Astrocyte of the hippocampus (primary cell): ENCODE measurements around the gene SELP.

ENCODE experiments used
- DNase-seq: peaks from one replicate; pipeline ENCODE4 v3.0.0; 2011; ENCODE audit warnings: low read depth, low spot score

SELP gene

DNA sequence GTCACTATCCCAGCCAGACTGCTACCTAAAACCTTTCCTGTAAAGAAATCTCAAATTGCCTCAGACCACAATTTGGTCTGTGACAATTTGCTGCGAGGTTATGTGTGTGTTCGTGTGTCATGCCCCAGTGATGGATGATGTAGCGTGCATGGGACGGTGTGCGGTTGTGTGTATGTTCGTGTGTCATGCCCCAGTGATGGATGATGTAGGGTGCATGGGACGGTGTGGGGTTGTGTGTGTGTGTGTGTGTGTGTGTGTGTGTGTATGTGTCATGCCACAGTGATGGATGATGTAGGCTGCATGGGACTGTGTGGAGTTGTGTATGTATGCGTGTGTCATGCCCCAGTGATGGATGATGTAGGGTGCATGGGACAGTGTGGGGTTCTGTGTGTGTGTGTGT, 9.4 kb downstream of the SELP start:
- no peak for DNase-seq

DNA sequence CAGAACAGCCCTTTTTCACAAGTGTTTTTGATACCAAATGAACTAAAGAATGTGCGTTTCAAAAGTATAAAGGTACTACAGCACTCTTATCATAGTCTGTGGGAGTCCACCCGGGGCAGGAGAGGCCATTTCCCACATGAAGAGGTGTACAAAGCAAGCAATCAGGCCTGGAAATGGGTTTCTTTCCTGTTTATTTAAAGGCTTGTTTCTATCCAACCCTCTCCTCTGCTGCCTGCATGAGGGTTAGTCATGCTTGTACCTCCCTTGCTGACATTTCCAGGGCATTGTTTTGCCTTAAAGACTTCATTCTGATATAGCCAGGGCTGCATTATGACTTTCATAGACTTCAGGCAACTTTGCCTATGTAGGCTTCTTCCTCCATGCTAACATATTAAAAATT, 11.6 kb downstream of the SELP start:
- no peak for DNase-seq

DNA sequence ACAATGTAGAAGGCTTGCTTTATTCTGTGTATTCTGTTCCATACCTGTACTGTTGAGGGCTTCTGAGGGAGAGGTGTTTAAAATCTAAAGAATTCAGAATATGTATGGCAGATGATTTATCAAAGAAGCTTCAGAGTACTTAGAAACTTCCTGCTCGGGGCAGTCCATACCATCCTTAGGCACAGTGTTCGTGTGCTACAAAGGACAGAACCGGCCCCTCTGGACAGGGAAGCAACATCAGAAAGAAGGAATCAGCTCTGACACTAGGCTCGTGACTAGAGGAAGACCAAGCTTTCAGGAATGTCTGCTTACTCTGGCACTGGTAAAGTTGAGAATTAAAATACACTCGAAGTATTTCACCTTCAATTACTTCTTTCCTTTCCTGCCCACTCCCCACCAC, 14.1 kb downstream of the SELP start:
- no peak for DNase-seq

DNA sequence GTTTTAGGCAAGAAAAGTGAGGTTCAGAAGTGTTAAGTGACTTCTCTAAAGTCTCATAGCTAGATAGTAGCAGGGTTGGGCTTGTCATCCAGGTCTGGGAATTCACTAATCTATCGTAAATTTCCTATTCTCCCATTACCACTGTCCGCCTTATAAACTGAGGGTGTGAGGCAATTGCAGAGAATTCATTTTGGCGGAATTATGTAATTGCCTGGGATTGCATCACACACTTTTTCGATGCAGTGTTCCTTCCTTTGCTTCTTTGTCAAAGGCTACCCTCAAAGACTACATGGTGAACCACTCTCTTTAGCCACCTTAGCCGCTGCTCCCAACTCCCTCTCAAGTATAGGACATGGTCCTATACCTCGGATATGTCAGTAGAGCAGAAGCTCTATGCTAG, 19.1 kb downstream of the SELP start:
- no peak for DNase-seq

DNA sequence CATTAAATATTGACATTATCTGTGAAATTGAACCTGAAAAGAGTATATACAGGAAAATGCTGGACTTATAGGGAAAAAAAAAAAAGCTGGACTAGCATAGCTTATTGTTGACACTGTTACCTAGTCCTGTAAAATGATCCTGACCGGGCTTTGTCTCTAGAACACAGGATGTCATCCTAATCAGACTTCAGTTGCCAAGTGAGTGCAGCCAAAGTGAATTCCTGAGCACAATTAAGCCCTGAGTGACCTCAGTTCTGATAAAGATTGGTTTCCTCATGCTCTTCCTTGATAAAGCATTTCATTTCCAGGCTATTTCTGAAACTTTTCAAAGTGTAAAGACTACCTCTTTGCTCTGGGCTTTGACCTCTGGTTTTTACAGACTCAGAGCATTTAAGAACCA, 19.8 kb downstream of the SELP start:
- peak; percentile 7 for DNase-seq

DNA sequence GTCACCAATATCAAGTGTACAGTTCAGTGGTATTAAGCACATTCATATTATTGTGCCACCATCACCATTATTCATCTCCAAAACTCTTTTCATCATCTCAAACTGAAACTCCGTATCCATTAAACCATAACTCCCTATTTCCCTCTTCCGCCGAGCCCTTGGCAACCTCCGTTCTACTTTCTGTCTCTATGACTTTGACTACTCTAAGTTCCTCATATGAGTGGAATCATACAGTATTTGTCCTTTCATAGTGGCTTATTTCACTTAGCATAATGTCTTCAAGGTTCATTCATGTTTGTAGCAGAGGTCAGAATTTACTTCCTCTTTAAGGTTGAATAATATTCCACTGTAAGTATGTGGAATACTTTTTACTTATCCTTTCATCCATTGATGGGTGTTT, 21.7 kb downstream of the SELP start:
- no peak for DNase-seq

DNA sequence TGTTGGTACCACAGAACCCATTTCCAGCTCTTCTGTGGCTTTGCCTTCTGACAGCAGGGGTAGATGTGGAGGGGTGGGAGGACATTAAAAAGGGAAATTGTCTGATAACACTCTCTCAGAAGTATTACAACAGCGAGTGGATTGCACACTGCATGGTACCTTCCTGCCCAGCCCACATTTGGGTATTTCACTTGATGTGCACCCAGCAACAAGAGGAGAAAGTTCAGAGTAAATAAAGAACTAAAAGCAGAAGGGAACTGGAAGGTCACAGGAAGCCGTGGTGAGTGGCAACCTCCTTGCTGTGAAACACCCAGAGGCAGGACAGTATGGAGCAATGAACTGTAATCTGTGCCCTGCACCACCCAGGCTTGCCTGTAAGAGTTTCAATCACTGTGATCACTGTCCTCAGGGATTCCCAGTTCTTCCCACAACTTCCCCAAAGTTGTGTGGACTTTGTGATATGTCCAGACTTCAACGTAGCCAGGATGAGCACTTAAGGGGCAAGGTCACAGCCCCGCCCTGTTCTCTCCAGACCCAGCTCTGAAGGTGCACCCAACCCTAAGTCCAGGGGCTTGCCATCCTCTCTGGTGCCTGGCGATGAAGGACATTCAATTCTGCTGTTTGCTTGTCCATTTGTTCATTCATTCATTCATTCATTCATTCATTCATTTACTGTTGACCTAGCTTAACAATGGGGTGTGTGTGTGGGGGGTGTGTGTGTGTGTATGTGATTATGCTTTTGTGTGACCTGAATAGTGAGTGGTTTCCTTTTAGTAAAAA, 25.0 kb downstream of the SELP start:
- DNase-seq = no peak

DNA sequence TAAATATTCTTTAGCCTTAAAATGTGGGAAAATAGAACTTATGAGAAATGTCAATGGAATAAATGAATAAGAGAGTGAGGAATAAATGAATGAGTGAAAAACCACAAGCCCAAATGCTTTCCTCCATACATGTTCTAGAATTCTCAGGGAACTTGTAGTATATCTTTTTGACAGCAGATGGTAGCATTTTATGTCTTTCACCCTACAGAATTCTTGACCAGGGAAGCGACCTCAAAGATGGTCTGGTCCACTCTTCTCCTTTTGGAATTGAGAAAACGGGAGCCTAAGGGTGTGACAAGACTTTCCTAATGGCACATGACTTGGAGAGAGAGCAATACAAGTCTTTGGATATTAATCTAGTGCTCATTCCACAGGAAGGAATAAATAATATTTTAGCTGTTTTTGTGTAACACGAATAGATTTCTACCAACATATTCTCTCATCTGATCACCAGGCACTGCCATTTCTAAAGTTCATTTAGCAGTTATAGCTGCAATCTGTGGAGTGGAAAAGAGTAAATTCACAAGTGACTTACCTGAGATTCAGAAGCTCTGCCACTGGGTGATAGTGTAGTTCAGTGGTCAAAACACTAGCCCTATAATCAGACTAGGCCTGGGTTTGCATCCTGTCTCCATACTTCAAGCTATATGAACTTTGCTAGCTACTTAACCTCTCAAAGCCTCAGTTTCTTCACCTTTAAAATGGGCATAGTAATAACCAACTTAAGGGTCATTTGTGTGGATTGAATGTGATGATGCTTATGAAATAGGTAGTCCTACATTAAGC, 28.6 kb downstream of the SELP start:
- peak; percentile 57 for DNase-seq

DNA sequence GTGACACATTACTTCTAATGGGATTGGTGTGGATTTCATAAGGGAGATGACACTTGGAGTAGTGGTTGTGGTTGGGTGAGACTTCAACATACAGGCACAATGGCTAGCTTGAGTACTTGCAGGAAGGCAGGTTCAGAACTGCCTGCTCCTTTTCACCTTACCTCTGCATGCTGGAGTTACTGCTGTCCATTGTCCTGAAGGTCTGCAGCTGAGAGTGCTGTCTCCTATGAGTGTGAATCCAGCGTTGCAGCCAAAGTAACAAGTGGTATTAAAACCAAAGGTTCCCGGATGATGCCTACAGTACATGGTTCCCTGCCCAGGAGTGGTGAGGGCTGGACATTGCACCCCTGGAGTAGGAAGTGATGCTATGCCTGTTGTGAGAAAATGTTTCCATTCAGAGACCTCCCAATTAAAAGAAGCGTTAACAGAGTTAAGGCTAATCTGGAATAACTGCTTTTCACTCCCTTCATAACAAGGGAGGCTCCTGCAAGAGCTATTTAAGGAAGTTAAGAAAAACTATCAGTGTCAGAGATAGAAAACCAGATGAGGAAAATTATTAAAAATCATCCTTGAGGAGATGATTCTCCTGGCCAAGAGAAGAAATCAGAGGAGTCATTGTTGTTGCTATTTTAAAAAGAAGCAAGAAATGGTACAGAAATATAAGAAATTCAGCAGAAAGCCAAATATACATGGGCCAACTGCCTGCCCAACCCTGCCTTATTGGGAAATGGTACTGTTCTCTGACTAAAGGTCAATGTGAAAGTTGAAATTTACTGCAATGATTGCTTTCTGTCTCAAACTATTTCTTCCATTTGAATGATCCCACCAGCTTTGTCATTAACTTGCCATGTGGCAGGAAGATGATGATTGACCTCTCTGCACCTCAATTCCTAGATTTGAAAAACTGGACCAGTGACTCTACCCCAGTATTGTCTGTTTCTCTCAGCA, 33.9 kb downstream of the SELP start:
- DNase-seq = peak; percentile 75

DNA sequence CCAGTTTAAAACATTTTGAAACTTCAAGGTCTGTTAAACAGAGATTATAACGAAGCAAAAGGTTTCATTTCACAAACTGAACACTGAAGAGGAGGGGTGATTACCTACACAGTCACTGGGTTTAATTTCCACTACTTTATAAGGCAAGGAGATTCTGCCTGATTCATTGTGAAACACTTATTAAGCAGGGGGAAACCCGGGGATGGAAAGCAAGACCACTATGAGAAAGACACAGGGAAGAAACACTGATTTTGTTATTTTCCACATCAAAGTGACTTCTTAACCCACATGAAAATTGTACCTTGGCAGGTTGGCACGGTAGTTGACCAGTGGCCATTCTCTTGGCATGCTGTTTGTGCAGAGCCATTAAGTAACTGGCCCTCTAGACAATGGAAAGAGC, 35.5 kb downstream of the SELP start:
- no peak for DNase-seq

DNA sequence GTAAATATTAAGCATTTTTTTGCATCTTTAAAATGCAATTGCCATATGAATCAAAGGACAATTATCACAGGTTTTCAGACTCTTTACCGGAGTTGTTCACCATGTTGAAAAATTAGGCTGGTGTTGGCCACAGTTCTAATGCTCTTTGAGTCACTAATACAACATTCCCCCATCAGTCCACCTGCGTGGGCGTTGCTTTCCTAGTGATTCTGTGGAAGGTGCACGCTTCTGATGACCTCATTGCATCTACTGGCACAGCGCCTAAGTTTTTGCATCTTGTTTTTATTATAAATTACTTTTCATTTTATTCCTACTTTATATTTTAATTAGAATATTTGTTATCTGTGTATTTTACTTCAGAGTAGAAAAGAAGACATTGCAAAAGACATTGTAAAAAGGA, 39.0 kb downstream of the SELP start:
- DNase-seq = no peak

DNA sequence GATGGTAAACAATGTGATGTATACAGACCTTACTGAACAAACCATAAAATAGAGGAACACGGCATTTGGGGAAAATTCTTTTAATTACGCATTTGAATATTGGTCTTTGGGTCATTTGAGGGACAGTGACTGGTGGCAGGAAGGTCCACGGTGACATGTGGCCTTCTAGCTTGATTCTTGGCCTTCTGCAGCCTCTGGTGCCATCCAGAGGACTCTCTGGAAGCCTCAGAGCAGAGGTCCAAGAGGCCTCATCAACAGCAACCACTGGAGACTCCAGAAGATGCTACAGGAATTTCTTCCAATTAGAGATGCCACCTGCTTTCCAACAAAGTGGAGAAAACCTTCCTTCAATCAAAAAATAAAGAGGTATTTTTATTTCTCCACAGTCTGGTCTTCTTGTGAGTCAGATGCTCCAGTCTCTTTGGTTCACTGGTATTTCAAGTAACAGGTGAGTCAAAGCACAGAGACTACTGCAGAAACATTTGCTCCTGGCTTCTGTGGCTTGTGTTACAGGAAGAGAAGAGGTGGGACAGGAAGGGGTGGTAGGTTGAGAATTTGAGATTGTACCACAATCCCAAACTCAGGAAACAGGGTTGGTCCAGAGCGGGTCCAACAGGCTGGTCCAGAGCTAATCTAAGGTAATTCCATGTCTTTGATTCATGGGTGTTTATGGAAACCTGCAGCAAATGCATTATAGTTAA, 41.0 kb downstream of the SELP start:
- DNase-seq = no peak

DNA sequence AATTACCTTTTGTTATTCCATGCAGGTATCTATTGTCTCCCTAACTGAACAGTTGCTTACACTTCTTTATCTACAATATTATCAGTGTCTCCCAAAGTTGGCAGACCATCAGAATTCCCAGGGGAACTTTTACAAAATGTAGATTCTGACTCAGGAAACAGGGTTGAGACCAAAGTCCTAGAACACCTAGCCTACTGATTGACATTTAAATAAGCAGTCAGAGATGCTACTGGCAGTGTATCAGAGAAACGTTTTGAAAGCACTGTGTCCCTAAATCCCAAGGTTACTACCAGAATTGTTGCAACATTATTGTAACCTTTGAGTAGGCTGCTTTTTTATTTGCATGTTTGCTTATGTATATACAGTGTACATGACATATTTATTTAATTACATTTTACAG, 41.8 kb downstream of the SELP start:
- DNase-seq = no peak

DNA sequence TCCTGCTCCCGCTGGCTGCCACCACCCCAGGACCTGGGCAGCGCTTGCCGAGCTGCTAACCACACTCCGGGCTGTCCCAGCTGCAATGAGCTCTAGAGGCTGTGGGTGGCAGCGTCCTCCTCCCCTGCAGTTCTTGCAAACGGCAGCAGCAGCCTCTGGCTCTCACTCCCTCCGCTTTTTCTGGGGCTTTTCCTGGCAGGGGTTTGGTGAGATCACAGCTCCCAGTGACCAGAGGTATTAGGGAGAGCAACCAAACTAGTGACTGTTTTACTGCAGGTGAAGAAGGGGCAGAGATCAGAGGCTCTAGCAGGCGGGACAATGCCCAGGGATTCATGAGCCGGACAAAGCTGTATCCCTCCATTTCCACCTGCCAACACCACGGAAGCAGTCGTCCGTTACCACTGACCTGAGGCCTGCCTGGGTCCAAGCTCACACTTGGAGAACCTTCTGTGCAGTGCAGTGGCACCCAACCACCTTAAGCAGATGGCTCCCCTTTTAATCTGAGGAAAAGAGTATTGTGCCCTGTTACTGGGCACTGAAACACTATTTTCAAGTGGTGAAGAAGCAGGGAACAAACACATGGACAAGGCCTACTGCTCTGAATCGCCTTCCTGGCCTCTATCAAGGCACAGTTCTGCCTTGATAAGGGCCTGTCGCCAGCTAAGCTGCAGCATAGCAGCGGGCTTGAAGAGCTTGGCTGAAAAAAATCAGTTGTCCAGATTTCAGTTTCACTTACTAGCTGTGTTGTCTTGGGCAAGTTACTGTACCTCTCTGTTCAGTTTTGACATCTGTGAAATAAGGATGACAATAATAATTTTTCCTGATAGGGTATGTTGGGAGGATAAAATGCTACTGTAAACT, 43.3 kb downstream of the SELP start, which contains the start of gene F5:
Gene F5, minus strand, starts transcription at position 87 of the 861 bp plus-strand sequence. CDS start 95 bp downstream, outside the sequence.
- DNase-seq = peak; percentile 84

DNA sequence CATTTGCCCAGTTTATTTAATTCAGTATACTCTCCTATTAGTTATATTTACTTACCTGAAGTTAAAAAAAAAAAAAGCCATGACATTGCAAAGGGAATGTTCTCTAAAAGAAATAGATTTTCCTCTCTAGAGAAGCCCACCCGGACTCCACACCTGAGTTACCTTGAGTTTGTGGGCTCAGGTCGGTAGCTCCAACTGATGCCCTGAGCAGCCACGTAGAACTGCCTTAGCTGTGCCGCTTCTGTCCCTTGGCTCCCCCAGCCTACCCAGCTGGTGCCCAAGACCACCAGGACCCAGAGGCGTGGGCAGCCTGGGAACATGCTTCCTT, 43.9 kb downstream of the SELP start:
- DNase-seq = no peak

DNA sequence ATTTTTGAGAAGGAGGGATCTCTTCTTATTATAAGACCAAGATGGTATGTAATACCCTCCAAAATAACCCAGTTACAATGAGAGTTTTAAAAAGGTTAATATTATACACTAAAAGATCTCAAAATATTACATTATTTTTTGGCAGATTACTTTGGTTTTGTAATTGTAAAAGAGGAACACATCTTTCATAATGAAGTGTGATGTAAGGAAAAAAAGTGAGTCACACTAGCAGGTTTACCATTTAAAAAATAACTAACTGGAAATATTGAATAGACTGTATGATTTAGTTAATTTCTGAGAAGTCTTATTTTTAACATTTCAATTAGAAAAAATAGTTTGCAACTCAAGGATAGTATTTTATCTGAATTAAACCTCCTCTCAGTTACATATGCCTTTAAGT, 44.7 kb downstream of the SELP start:
- DNase-seq = no peak

DNA sequence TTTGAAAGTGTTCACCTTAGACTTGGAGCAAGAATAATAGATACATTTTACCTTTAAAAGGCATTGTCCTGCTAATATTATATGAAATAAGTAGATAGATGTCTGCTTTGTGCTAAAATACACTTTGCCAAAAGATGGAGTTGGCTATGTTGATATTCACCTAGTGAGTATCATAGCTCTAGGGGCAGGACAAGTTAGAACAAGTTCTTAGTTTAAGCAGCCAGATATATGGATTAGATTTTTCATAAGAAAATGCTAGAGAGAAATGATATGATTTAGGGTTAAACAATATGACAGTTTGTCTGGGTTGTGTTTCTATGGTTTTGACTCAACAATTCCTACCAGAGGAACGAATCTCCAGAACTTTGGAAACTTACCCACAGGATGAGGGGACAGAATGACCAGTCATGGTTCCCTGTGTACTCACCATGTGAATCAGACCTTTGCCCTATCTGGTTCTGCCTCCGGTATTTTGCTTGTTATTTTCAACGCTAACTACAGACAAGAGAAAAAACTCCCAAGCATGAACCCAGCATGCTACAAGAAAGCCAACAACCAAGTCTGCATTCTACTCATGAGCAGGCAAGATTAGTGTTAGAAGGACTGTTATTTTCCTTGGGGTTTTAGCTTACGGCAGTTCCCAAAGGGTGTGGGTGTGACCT, 45.3 kb downstream of the SELP start:
- DNase-seq = no peak

DNA sequence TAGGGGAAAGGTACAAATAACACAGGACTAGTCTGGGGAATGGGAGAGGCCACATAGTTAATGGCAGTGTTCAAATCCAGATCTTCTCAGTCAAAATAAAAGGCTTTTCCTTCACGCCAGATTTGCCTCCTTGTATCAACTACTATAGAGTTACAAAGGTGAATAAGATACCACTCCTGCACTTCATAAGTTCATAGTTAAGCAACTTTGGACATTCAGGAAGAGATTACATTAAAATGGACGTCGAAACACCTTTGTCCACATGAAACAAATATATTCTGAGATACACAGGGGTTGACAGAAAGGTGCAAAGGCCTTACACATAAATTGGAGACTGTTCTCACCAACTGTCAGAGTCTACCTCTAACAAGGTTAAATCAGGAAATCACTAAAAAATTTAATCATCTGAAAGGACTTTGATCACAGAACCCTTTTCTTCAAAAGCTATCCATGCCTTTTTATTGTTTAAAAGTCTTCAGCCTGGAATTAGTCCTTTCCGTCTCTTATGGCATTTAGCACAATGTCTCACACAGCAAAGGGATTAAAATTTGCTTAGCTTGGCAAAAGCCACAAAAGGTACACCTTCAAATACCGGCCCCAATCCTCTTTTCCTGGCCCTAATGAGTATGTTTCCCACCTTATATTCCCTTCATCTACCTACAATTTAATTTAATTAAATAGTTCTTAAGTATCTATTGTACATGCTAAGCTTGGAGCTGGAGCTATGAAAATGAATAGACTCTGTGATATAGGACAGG, 51.8 kb downstream of the SELP start:
- DNase-seq = no peak

DNA sequence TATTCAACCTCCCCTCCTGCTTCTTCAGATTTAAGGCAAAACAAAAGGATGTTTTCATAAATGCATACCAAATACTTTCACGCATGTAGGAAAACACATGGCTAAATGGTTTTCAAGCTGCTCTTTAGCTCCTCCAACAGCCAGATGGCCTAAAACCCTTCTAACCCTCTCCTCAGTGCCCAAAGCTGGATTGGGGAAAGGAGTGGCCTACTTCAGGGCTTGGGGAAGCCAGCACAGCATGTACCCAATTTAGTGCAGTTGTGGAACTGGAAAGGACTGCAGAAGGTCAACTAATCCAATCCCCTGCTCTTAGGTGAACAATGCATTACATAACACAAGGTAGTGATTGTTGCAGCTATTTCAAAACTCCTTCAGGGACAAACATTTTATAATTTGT, 53.0 kb downstream of the SELP start:
- no peak for DNase-seq
